GM20000 (cell line): Measurements from ENCODE around the gene NCK2.
A peak's percentile ranks its signal among the peaks of the same experiment; 100 is the strongest.

Experiments
- DNase-seq: peaks from one replicate; pipeline ENCODE4 v3.0.0; 2012; ENCODE audit warnings: low spot score
- TF ChIP-seq, protein P1 (sequence below): IDR thresholded peaks from 2 replicates; pipeline ENCODE4 v1.5.1; 2012; ENCODE audit warnings: mild to moderate bottlenecking, control low read depth; ENCODE audit errors: extremely low read depth, missing control alignments

The NCK2 gene

DNA sequence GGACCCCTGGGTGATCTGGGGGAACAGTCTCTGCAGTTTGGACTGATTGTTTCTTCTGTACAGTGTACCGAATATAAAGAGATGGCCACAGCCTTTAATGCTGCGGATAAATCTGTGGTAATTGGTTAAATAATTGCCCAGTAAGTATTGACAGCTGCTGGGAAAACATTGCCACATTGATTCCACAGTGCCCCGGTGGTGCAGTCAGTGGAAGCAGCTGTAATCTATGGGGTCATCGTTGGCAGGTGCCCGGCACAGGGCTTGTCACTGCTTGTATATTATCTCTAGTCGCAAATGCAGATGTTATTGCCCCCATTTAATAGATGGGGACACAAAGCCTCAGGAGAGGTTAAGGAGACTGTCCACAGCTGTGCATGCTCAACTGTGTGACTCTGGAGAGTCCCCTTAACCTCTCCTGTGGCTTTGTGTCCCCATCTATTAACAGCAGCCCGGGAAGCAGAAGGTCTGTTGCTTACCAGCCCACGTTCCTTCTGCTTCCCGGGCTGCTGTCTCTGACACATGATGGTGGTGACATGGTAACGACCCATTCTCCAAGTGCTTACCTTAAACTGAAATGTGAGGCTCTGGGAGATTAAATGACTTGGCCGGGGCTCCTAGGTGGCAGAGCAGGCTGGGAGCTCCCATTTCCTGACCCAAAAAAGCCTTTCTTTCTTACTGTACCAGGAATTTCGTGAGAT lies 76.9 kb downstream of the NCK2 start:
- no peak for DNase-seq
- TF ChIP-seq, protein P1, sequence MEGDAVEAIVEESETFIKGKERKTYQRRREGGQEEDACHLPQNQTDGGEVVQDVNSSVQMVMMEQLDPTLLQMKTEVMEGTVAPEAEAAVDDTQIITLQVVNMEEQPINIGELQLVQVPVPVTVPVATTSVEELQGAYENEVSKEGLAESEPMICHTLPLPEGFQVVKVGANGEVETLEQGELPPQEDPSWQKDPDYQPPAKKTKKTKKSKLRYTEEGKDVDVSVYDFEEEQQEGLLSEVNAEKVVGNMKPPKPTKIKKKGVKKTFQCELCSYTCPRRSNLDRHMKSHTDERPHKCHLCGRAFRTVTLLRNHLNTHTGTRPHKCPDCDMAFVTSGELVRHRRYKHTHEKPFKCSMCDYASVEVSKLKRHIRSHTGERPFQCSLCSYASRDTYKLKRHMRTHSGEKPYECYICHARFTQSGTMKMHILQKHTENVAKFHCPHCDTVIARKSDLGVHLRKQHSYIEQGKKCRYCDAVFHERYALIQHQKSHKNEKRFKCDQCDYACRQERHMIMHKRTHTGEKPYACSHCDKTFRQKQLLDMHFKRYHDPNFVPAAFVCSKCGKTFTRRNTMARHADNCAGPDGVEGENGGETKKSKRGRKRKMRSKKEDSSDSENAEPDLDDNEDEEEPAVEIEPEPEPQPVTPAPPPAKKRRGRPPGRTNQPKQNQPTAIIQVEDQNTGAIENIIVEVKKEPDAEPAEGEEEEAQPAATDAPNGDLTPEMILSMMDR: no peak

DNA sequence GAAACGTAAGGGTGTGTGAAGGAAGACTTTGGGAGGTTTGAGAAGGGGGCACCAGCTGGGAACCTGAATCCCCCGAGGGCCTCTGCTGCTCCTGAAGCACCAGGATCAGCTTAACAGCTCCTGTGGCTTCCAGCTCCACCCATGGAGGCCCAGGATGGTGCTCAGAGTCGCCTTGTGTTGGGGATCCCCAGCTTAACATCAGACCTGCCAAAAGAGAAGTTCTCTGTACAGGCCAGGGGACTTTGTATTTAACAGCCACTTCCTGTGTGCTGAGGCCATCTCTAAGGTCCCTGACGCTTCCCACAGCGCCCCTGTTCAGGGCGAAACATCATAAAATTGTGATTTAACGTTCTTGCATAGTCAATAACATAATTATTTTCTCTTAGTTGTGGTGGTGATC lies 77.5 kb downstream of the NCK2 start:
- TF ChIP-seq, protein P1: no peak
- peak; percentile 70 for DNase-seq

DNA sequence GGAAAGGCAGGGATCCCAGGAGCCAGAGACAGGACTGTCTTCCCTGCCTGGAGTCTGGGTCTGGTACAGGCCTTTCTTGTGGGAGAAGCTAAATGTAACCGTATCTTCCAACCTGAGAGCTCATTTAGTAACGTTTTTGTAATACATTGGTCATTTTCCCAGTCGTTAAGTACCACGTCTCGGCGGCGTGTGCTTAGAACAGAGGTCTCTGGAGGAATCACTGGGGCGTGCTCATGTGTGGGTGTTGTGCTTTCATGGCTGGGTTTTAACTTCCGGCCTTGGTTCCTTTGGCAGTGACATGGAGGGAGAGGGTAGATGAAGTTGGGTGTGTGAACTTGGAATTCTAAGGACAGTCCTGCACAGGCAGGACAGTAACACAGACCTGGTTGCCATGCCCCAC lies 79.7 kb downstream of the NCK2 start:
- TF ChIP-seq, protein P1: no peak
- DNase-seq: no peak

DNA sequence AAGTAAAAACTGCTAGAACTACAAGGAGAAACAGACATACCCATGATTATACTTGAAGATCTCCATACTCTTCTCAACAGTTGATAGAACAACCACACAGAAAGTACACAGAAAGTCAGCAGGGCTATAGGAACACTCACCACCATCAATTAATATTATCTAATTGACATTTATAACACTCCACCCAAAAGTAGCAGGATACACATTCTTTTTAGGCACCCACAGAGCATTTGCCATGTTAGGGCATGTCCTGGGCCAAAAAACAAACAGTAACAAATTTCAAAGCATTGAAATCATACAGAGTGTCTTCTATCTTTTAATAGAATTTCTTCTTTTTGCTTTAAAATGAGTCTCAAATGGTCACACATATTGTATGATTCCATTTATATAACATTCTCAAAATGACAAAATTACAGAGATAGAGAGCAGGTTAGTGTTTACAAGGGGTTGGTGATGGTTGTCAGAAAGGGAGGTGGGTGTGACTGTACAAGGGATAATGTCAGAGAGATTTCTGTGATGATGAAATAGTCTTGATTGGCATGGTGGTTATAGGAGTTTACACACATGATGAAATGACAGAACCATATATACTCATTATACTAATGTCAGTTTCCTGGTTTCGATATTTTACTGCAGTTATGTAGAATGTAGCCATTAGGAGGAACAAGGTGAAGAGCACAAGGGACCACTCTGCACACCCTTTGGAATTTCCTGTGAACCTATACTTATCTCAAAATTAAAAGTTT lies 82.8 kb downstream of the NCK2 start:
- TF ChIP-seq, protein P1: no peak
- no peak for DNase-seq

DNA sequence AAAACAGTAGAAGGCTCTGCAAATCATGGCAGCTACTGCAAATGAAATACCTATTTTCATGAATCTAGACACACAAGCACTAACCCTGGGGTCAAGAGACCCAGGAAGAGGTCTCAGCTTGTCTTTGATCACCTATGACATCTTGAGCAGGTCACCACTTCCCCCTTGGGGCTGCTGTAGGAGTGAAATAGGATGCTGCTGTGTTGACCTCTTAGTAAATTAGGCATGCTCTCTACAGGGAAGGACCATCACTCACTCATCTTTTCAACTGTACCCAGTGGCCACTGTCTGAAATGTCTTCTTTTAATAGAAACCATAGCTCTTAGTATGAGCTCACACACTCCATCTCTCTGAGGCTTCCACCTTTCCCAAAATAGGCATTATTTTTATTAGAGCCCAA lies 83.8 kb downstream of the NCK2 start:
- TF ChIP-seq, protein P1: no peak
- DNase-seq: no peak

DNA sequence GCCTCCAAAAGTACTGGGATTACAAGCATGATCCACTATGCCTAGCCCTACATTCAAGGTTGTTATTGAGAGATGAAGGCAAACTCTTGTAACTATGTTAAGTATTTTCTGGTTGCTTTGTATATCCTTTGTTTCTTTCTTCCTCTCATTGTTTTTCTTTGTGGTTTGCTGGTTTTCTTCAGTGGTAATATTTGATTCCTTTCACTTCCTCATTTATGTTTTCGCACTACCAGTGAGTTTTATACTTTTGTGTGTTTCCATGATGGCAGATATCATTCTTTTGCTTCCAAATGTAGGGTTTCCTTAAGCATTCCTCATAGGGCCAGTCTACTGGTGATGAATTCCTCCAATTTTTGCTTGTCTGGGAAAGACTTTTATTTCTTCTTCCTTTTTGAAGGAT lies 90.2 kb downstream of the NCK2 start:
- TF ChIP-seq, protein P1: no peak
- DNase-seq: peak; percentile 31

DNA sequence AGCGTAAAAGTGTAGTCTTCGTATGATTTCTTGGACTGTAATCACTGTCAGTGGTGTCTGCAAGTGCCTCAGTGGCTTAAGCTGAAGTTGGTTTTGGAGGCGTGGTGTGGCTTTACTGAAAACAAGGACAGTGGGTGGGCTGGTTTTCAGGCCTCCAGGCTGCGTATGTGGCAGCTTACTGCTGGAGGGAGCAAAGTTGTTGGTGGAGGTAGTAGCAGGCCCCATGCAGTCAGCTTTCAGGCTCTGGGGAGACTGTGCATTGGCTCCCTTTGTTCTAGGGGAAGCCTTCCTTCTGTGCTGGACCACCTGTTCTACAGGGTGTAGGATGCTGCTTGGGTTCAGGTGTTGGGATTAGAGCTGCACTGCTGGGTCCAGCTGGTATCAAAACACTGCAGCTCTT lies 91.6 kb downstream of the NCK2 start:
- TF ChIP-seq, protein P1: no peak
- DNase-seq: no peak
